ENCODE data around the gene PCBP3.

The PCBP3 gene

GRCh38 chr21:45934085-45934484 lies 290.6 kb downstream of the PCBP3 start:
- in situ Hi-C loops (cut with HindIII; ENCODE audit: low sequenced_read_pairs): no loop called here

GRCh38 chr21:45934554-45934953 lies 291.0 kb downstream of the PCBP3 start:
- in situ Hi-C loops (cut with HindIII; ENCODE audit: low sequenced_read_pairs): no loop called here

GRCh38 chr21:45935628-45936027 lies 292.1 kb downstream of the PCBP3 start:
- in situ Hi-C loops (cut with HindIII; ENCODE audit: low sequenced_read_pairs): no loop called here

GRCh38 chr21:45937721-45938452 lies 294.4 kb downstream of the PCBP3 start:
- in situ Hi-C loops (cut with HindIII; ENCODE audit: low sequenced_read_pairs): no loop called here

GRCh38 chr21:45938453-45938755 lies 294.9 kb downstream of the PCBP3 start:
- in situ Hi-C loops (cut with HindIII; ENCODE audit: low sequenced_read_pairs): no loop called here

- in situ Hi-C loops (cut with HindIII; ENCODE audit: low sequenced_read_pairs): no loop called here
Observed at GRCh38 chr21:45938811-45939520, 295.4 kb downstream of the PCBP3 start.

GRCh38 chr21:45939521-45940045 lies 296.1 kb downstream of the PCBP3 start:
- in situ Hi-C loops (cut with HindIII; ENCODE audit: low sequenced_read_pairs): no loop called here

- in situ Hi-C loops (cut with HindIII; ENCODE audit: low sequenced_read_pairs): no loop called here
Observed at GRCh38 chr21:45940091-45940490, 296.6 kb downstream of the PCBP3 start.

GRCh38 chr21:45940621-45941337 lies 297.3 kb downstream of the PCBP3 start:
- in situ Hi-C loops (cut with HindIII; ENCODE audit: low sequenced_read_pairs): no loop called here

- in situ Hi-C loops (cut with HindIII; ENCODE audit: low sequenced_read_pairs): no loop called here
Observed at GRCh38 chr21:45941338-45941710, 297.8 kb downstream of the PCBP3 start.

GRCh38 chr21:45941717-45942546 lies 298.4 kb downstream of the PCBP3 start:
- in situ Hi-C loops (cut with HindIII; ENCODE audit: low sequenced_read_pairs): no loop called here

- in situ Hi-C loops (cut with HindIII; ENCODE audit: low sequenced_read_pairs): no loop called here
Observed at GRCh38 chr21:45942755-45943629, 299.5 kb downstream of the PCBP3 start.

GRCh38 chr21:45943630-45944540 lies 300.4 kb downstream of the PCBP3 start:
- in situ Hi-C loops (cut with HindIII; ENCODE audit: low sequenced_read_pairs): no loop called here

- in situ Hi-C loops (cut with HindIII; ENCODE audit: low sequenced_read_pairs): no loop called here
Observed at GRCh38 chr21:45944601-45945000, 301.1 kb downstream of the PCBP3 start.

- in situ Hi-C loops (cut with HindIII; ENCODE audit: low sequenced_read_pairs): no loop called here
Observed at GRCh38 chr21:45945066-45945867, 301.7 kb downstream of the PCBP3 start.

GRCh38 chr21:45945868-45946210 lies 302.3 kb downstream of the PCBP3 start:
- in situ Hi-C loops (cut with HindIII; ENCODE audit: low sequenced_read_pairs): no loop called here

GRCh38 chr21:45947296-45947695 lies 303.8 kb downstream of the PCBP3 start:
- in situ Hi-C loops (cut with HindIII; ENCODE audit: low sequenced_read_pairs): no loop called here

GRCh38 chr21:45947716-45948255 lies 304.3 kb downstream of the PCBP3 start:
- in situ Hi-C loops (cut with HindIII; ENCODE audit: low sequenced_read_pairs): no loop called here

Measured in endothelial cell of hepatic sinusoid (primary cell).